ENCODE data around the gene PRSS2. TPM values are rescaled to one million over a fixed set of nuclear protein-coding genes. Genes with fewer than 3 reads are reported as not detected.
"Not testable (repeated sequence)": the region's sequence is repeated elsewhere in the genome, so short reads cannot be mapped to it uniquely, and the experiment has no call there.

PRSS2 gene
- total and polyA plus RNA-seq, 2 donors (not counting 1 experiment from before 2014, with no cell fraction given) = not detected

- ChIA-PET CTCF (interaction anchor here (1.1 kb wide), 1 partner anchor 120 kb away, joined by 3 read pairs; no protein-coding TSS in a partner anchor), POLR2A (no interaction called here)
- Histone ChIP-seq H3K27me3 (replicated peaks in 1 of 4; ENCODE audit: control extremely low read depth in 1 of 4, control insufficient read depth in 3 of 4, insufficient read depth in 4 of 4, low read length in 3 of 4) (no peaks in the 10 kb centered on the region), H3K27ac (ENCODE audit: low read length in 2 of 2) (no peak overlapping the region), H3K36me3 (replicated peaks in 1 of 2; ENCODE audit: control extremely low read depth in 1 of 2, control insufficient read depth in 1 of 2, extremely low read depth in 1 of 2, insufficient read depth in 2 of 2, low read length in 1 of 2) (no peaks in the 10 kb centered on the region), H3K9ac (ENCODE audit: low read length) (no peak overlapping the region), H2AFZ (ENCODE audit: insufficient read depth, low read depth, low read length, poor library complexity, severe bottlenecking) (no peak overlapping the region), H3K9me3 (ENCODE audit: control extremely low read depth in 1 of 3, control insufficient read depth in 2 of 3, insufficient read depth in 1 of 3, low read length in 2 of 3) (no peaks in the 10 kb centered on the region), H4K20me1 (ENCODE audit: control insufficient read depth, insufficient read depth, low read length, poor library complexity, severe bottlenecking) (no peaks in the 10 kb centered on the region), H3K79me2 (ENCODE audit: control insufficient read depth, insufficient read depth, low read length) (no peaks in the 10 kb centered on the region), H3K4me3 (ENCODE audit: control extremely low read depth in 1 of 5, extremely low read depth in 1 of 5, insufficient read depth in 1 of 5, low read depth in 2 of 5, low read length in 4 of 5) (no peak overlapping the region), H3K4me1 (ENCODE audit: control insufficient read depth in 2 of 2, insufficient read depth in 2 of 2, low read length in 2 of 2) (no peaks in the 10 kb centered on the region), H3K4me2 (replicated peaks; ENCODE audit: low read depth, low read length, poor library complexity, severe bottlenecking) (no peak overlapping the region)
- no peak overlapping the region for H3K27ac Mint-ChIP-seq
- intact Hi-C loops (cut with micrococcal nuclease) = no loop called here
- H3K27me3 Mint-ChIP-seq = peaks cover 8% of the 10 kb centered on the region
- ATAC-seq (ENCODE audit: low read depth) = no peak
- no peak overlapping the region for H3K4me3 Mint-ChIP-seq
- WGBS (ENCODE audit: insufficient coverage) = 94% methylated on average over 1 of the region's 1 CpG
- no peaks in the 10 kb centered on the region for H3K4me1 Mint-ChIP-seq
- DNase-seq = no peak
- TF ChIP-seq CTCF (IDR thresholded peaks at IDR 0.05) (no peak), EZH2 (IDR thresholded peaks at IDR 0.05; ENCODE audit: borderline replicate concordance, insufficient read depth, low read depth, low read length, poor library complexity, severe bottlenecking) (no peak)
- no peaks in the 10 kb centered on the region for H3K9me3 Mint-ChIP-seq (ENCODE audit: insufficient read depth)
Measured at GRCh38 chr7:142759433-142759832, 11.3 kb upstream of the PRSS2 start.

GRCh38 chr7:142760071-142760642, 10.6 kb upstream of the PRSS2 start:
- no peaks in the 10 kb centered on the region for H3K9me3 ChIP-seq (ENCODE audit: control extremely low read depth in 1 of 3, control insufficient read depth in 2 of 3, insufficient read depth in 1 of 3, low read length in 2 of 3)
- no peaks in the 10 kb centered on the region for H3K4me1 Mint-ChIP-seq
- H3K36me3 ChIP-seq (replicated peaks in 1 of 2; ENCODE audit: control extremely low read depth in 1 of 2, control insufficient read depth in 1 of 2, extremely low read depth in 1 of 2, insufficient read depth in 2 of 2, low read length in 1 of 2) = no peaks in the 10 kb centered on the region
- DNase-seq (no peak), ATAC-seq (ENCODE audit: low read depth) (no peak)
- no peak overlapping the region for H3K27ac ChIP-seq (ENCODE audit: low read length in 2 of 2)
- H3K4me3 ChIP-seq (ENCODE audit: control extremely low read depth in 1 of 5, extremely low read depth in 1 of 5, insufficient read depth in 1 of 5, low read depth in 2 of 5, low read length in 4 of 5) = no peak overlapping the region
- H3K9me3 Mint-ChIP-seq (ENCODE audit: insufficient read depth) = no peaks in the 10 kb centered on the region
- CTCF ChIA-PET = interaction anchor here (1.1 to 1.6 kb wide), 2 partner anchors 23 to 120 kb away, joined by 3 to 5 read pairs; no protein-coding TSS in a partner anchor
- no peak overlapping the region for H3K9ac ChIP-seq (ENCODE audit: low read length)
- no peaks in the 10 kb centered on the region for H4K20me1 ChIP-seq (ENCODE audit: control insufficient read depth, insufficient read depth, low read length, poor library complexity, severe bottlenecking)
- intact Hi-C loops (cut with micrococcal nuclease) = no loop called here
- H3K27ac Mint-ChIP-seq = no peak overlapping the region
- no peak overlapping the region for H3K4me3 Mint-ChIP-seq
- POLR2A ChIA-PET = no interaction called here
- no peak overlapping the region for H3K4me2 ChIP-seq (replicated peaks; ENCODE audit: low read depth, low read length, poor library complexity, severe bottlenecking)
- no peak for TF ChIP-seq CTCF (IDR thresholded peaks at IDR 0.05)
- no peak for TF ChIP-seq EZH2 (IDR thresholded peaks at IDR 0.05; ENCODE audit: borderline replicate concordance, insufficient read depth, low read depth, low read length, poor library complexity, severe bottlenecking)
- H3K4me1 ChIP-seq (ENCODE audit: control insufficient read depth in 2 of 2, insufficient read depth in 2 of 2, low read length in 2 of 2) = no peaks in the 10 kb centered on the region
- H3K27me3 ChIP-seq (replicated peaks in 1 of 4; ENCODE audit: control extremely low read depth in 1 of 4, control insufficient read depth in 3 of 4, insufficient read depth in 4 of 4, low read length in 3 of 4) = no peaks in the 10 kb centered on the region
- peaks cover 8% of the 10 kb centered on the region for H3K27me3 Mint-ChIP-seq
- no peaks in the 10 kb centered on the region for H3K79me2 ChIP-seq (ENCODE audit: control insufficient read depth, insufficient read depth, low read length)
- WGBS (ENCODE audit: insufficient coverage) = 79% methylated on average over 4 of the region's 5 CpGs
- no peak overlapping the region for H2AFZ ChIP-seq (ENCODE audit: insufficient read depth, low read depth, low read length, poor library complexity, severe bottlenecking)

GRCh38 chr7:142761606-142762005, 9.2 kb upstream of the PRSS2 start:
- ATAC-seq (ENCODE audit: low read depth); CTCF ChIA-PET: not testable (repeated sequence)
- no CpG with 5 or more reads among the region's 2 CpGs for WGBS (ENCODE audit: insufficient coverage)

More at GRCh38 chr7:142761606-142762005, 9.2 kb upstream of the PRSS2 start:
- H3K4me3 Mint-ChIP-seq; H3K4me2 ChIP-seq (replicated peaks; ENCODE audit: low read depth, low read length, poor library complexity, severe bottlenecking); H3K9me3 Mint-ChIP-seq (ENCODE audit: insufficient read depth); intact Hi-C loops (cut with micrococcal nuclease); H3K27ac Mint-ChIP-seq; H3K9ac ChIP-seq (ENCODE audit: low read length); H3K4me1 Mint-ChIP-seq; H3K4me1 ChIP-seq (ENCODE audit: control insufficient read depth in 2 of 2, insufficient read depth in 2 of 2, low read length in 2 of 2); H3K79me2 ChIP-seq (ENCODE audit: control insufficient read depth, insufficient read depth, low read length); H2AFZ ChIP-seq (ENCODE audit: insufficient read depth, low read depth, low read length, poor library complexity, severe bottlenecking); DNase-seq; H4K20me1 ChIP-seq (ENCODE audit: control insufficient read depth, insufficient read depth, low read length, poor library complexity, severe bottlenecking); H3K4me3 ChIP-seq (ENCODE audit: control extremely low read depth in 1 of 5, extremely low read depth in 1 of 5, insufficient read depth in 1 of 5, low read depth in 2 of 5, low read length in 4 of 5); H3K27me3 Mint-ChIP-seq; POLR2A ChIA-PET; H3K9me3 ChIP-seq (ENCODE audit: control extremely low read depth in 1 of 3, control insufficient read depth in 2 of 3, insufficient read depth in 1 of 3, low read length in 2 of 3); H3K36me3 ChIP-seq (replicated peaks in 1 of 2; ENCODE audit: control extremely low read depth in 1 of 2, control insufficient read depth in 1 of 2, extremely low read depth in 1 of 2, insufficient read depth in 2 of 2, low read length in 1 of 2); H3K27ac ChIP-seq (ENCODE audit: low read length in 2 of 2); H3K27me3 ChIP-seq (replicated peaks in 1 of 4; ENCODE audit: control extremely low read depth in 1 of 4, control insufficient read depth in 3 of 4, insufficient read depth in 4 of 4, low read length in 3 of 4): not testable (repeated sequence)
